ENCODE measurements around the gene MUC3A.

- TF ChIP-seq CTCF (IDR thresholded peaks at IDR 0.05; ENCODE audit: low read depth, low read length, missing input control) (no peak), MAX (IDR thresholded peaks at IDR 0.05) (no peak), TAF1 (conservative IDR thresholded peaks at IDR 0.05) (no peak), GABPA (IDR thresholded peaks at IDR 0.05 in 1 of 2, conservative IDR thresholded peaks at IDR 0.05 in 1 of 2) (no peak), REST (IDR thresholded peaks at IDR 0.05) (no peak), SP1 (IDR thresholded peaks at IDR 0.05) (no peak), EGR1 (IDR thresholded peaks at IDR 0.05; ENCODE audit: low read depth in 2 of 2) (no peak), ZBTB33 (IDR thresholded peaks at IDR 0.05) (no peak), YY1 (IDR thresholded peaks at IDR 0.05) (no peak), HNF4G (IDR thresholded peaks at IDR 0.05) (no peak), RXRA (IDR thresholded peaks at IDR 0.05) (no peak), HNF4A (conservative IDR thresholded peaks at IDR 0.05) (no peak), RAD21 (IDR thresholded peaks at IDR 0.05) (no peak), ATF3 (IDR thresholded peaks at IDR 0.05) (no peak)
These were observed 5.6 kb upstream of the MUC3A start for GRCh38 chr7:100943693-100944092.
